ENCODE results near the gene PURA. TPM values are rescaled to one million over a fixed set of nuclear protein-coding genes. Genes with fewer than 3 reads are reported as not detected.

Gene PURA
- total and polyA plus RNA-seq, 2 of the 4 experiments (the other 2 are of a cell fraction), result 3.8 to 5.6 TPM

- Histone ChIP-seq H3K4me3 (ENCODE audit: insufficient read depth, low read depth, low read length) (no peak overlapping the region), H3K9me3 (ENCODE audit: control insufficient read depth, insufficient read depth, low read length) (no peaks in the 10 kb centered on the region), H3K4me2 (ENCODE audit: low read depth, low read length) (no peak overlapping the region), H3K36me3 (ENCODE audit: control insufficient read depth, insufficient read depth, low read length) (no peaks in the 10 kb centered on the region), H3K56ac (ENCODE audit: extremely low read depth, insufficient read depth, low read length) (no peak overlapping the region), H4K20me1 (ENCODE audit: insufficient read depth, low read length) (no peaks in the 10 kb centered on the region), H3K4me1 (ENCODE audit: control insufficient read depth, insufficient read depth, low read length) (no peaks in the 10 kb centered on the region), H3K9ac (ENCODE audit: low read depth, low read length) (no peak overlapping the region), H2BK5ac (ENCODE audit: low read depth, low read length, poor library complexity, severe bottlenecking) (no peak overlapping the region), H4K91ac (ENCODE audit: insufficient read depth, low read depth, low read length) (no peak overlapping the region), H2BK15ac (ENCODE audit: low read depth, low read length) (no peak overlapping the region), H3K23ac (ENCODE audit: low read depth, low read length) (no peak overlapping the region), H3K27ac (ENCODE audit: insufficient read depth, low read length) (no peak overlapping the region), H3K4ac (ENCODE audit: low read depth, low read length) (no peak overlapping the region), H3K79me1 (ENCODE audit: low read depth in 1 of 2, low read length in 2 of 2) (no peaks in the 10 kb centered on the region), H2BK120ac (ENCODE audit: low read depth, low read length) (no peak overlapping the region), H2BK20ac (ENCODE audit: low read depth, low read length) (no peak overlapping the region), H3K18ac (ENCODE audit: low read depth, low read length) (no peak overlapping the region), H3K14ac (replicated peaks; ENCODE audit: low read depth, low read length) (no peak overlapping the region), H2AK9ac (replicated peaks; ENCODE audit: low read depth, low read length, poor library complexity) (no peak overlapping the region), H2AFZ (replicated peaks; ENCODE audit: low read length, poor library complexity) (no peak overlapping the region), H3K9me1 (ENCODE audit: insufficient read depth, low read length) (no peaks in the 10 kb centered on the region), H4K8ac (ENCODE audit: low read depth in 2 of 2, low read length in 2 of 2) (no peak overlapping the region), H2AK5ac (ENCODE audit: low read depth, low read length) (no peak overlapping the region), H4K5ac (ENCODE audit: low read depth, low read length) (no peak overlapping the region), H3K27me3 (ENCODE audit: control insufficient read depth, insufficient read depth, low read length) (peaks cover 34% of the 10 kb centered on the region)
- ChIA-PET CTCF (no interaction called here), POLR2A (ENCODE audit: unreplicated experiment) (no interaction called here)
- no peak for TF ChIP-seq NFE2L2 (IDR thresholded peaks at IDR 0.05; ENCODE audit: low read depth, low read length)
- no peak for TF ChIP-seq CEBPB (IDR thresholded peaks at IDR 0.05; ENCODE audit: low read depth, low read length)
- no peak for TF ChIP-seq CHD1 (IDR thresholded peaks at IDR 0.05; ENCODE audit: low read depth, low read length)
- TF ChIP-seq FOS (IDR thresholded peaks at IDR 0.05; ENCODE audit: low read depth, low read length), result no peak
- no peak for TF ChIP-seq MAZ (IDR thresholded peaks at IDR 0.05; ENCODE audit: borderline replicate concordance, low read depth, low read length)
- no peak for TF ChIP-seq CTCF (conservative IDR thresholded peaks at IDR 0.05; ENCODE audit: low read depth, low read length)
- TF ChIP-seq POLR2A (IDR thresholded peaks at IDR 0.05; ENCODE audit: low read depth, low read length), result no peak
- TF ChIP-seq RCOR1 (IDR thresholded peaks at IDR 0.05; ENCODE audit: insufficient replicate concordance, low read length), result no peak
- no peak for TF ChIP-seq MXI1 (IDR thresholded peaks at IDR 0.05; ENCODE audit: borderline replicate concordance, low read depth, low read length)
- TF ChIP-seq ELK1 (IDR thresholded peaks at IDR 0.05; ENCODE audit: borderline replicate concordance, low read depth, low read length), result no peak
- no peak for TF ChIP-seq MAFK (IDR thresholded peaks at IDR 0.05; ENCODE audit: low read depth, low read length)
- no peak for TF ChIP-seq SMC3 (IDR thresholded peaks at IDR 0.05; ENCODE audit: low read depth, low read length)
- no peak for TF ChIP-seq BHLHE40 (IDR thresholded peaks at IDR 0.05; ENCODE audit: low read depth, low read length)
- TF ChIP-seq RFX5 (IDR thresholded peaks at IDR 0.05; ENCODE audit: low read depth, low read length), result no peak
- TF ChIP-seq USF2 (IDR thresholded peaks at IDR 0.05; ENCODE audit: low read depth, low read length), result no peak
- TF ChIP-seq RAD21 (IDR thresholded peaks at IDR 0.05; ENCODE audit: low read length), result no peak
- intact Hi-C loops (cut with micrococcal nuclease) (loop anchor here (2.0 kb wide), 1 partner anchor 21 kb away; no protein-coding TSS in a partner anchor), dilution Hi-C loops (cut with HindIII; ENCODE audit: low sequenced_read_pairs, unreplicated experiment) (no loop called here), in situ Hi-C loops (cut with MboI; ENCODE audit: low sequenced_read_pairs) (no loop called here)
- no peak for ATAC-seq (ENCODE audit: low read depth)
- BruUV-seq (replicated peaks), result no TSS peak
- no peak for DNase-seq
- WGBS, 2 experiments (ENCODE audit: extremely low coverage in 2 of 2, insufficient read length in 1 of 2), result no CpG with 5 or more reads among the region's 1 CpG
Measured at GRCh38 chr5:140083650-140084049, 30.3 kb upstream of the PURA start.
